Measurements from ENCODE around the gene RFFL. TPM values are rescaled to one million over a fixed set of nuclear protein-coding genes. Genes with fewer than 3 reads are reported as not detected.
A peak's percentile ranks its signal among the peaks of the same experiment; 100 is the strongest.

The RFFL gene
- total and polyA plus RNA-seq, 8 donors, result 19.6 to 42.0 (median 22.2) TPM

DNA sequence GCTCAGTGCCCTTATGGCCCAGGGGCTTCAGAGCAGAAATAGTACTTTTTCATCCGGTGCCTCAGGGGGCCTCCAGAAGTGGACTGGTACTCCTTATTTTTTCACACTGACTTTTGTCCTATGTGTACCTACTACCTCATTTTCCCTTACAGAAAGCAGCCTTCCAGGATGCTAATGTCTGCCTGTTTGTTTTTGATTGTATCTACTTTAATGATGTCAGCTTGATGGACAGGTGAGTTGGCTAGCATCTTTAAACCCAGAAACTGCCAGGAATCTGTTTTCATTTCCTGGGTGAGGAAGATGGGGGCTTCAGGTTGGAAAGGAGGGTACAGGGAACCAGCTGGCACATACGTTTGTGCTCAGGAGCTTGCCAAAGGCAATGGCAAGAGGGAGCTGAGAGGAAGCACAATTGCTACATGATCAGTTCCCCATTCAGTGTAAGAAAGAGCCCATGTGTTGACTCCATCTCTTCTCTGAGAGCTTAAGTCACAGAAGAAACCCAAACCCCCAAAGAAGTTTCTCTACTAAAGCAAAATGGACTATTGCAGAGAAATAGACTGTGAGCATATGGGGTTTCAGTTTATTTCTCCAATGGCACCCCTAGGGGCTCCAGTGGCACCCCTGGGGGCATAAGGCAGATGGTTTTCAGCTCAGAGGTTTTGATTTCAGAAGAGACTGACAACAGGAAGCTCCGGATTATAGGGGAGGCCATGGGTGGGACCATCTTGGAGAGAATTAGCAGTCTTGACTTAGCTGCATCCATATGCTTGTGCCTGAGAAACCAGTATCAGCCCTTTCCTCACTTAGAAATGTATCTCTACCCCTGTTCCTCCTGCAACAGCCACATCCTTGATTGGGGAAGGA lies 66.9 kb downstream of the RFFL start:
- no peak for DNase-seq
- Histone ChIP-seq H3K4me3 (no peak overlapping the region), H3K36me3 (peaks cover 0 to 93% of the 10 kb centered on the region in 2 donors), H3K9me3 (no peaks in the 10 kb centered on the region), H3K27me3 (no peaks in the 10 kb centered on the region), H3K27ac (peak overlapping the region in 1 of 2 donors; percentile 70), H3K4me1 (peaks cover 6 to 39% of the 10 kb centered on the region in 2 donors)
- TF ChIP-seq, protein P1, sequence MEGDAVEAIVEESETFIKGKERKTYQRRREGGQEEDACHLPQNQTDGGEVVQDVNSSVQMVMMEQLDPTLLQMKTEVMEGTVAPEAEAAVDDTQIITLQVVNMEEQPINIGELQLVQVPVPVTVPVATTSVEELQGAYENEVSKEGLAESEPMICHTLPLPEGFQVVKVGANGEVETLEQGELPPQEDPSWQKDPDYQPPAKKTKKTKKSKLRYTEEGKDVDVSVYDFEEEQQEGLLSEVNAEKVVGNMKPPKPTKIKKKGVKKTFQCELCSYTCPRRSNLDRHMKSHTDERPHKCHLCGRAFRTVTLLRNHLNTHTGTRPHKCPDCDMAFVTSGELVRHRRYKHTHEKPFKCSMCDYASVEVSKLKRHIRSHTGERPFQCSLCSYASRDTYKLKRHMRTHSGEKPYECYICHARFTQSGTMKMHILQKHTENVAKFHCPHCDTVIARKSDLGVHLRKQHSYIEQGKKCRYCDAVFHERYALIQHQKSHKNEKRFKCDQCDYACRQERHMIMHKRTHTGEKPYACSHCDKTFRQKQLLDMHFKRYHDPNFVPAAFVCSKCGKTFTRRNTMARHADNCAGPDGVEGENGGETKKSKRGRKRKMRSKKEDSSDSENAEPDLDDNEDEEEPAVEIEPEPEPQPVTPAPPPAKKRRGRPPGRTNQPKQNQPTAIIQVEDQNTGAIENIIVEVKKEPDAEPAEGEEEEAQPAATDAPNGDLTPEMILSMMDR (IDR thresholded peaks at IDR 0.05), result no peak
- intact Hi-C loops (cut with DNase I), result no loop called here
- no peak for ATAC-seq

DNA sequence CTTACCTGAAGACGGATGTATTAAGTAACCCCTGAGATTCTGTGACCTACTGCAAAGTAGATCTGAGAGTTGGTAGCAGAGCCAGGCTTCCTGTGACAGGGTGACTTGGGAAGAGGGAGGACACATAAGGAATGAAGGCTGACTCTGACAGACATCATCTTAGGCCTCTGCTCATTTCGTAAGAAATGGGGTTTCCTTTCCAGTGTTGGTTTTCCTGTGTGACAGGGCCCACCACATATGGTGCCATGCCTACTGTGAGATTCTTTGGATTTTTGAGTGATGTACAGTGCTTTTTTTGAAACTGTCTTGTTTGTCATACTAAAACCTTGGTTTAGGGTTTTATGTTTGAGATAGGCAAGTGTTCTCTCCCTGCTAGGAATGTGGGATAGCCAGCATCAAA lies 70.5 kb downstream of the RFFL start:
- no peak for DNase-seq
- Histone ChIP-seq H3K27ac (peak overlapping the region in 1 of 2 donors; percentile 64), H3K27me3 (no peaks in the 10 kb centered on the region), H3K4me1 (peaks cover 6 to 45% of the 10 kb centered on the region in 2 donors), H3K9me3 (no peaks in the 10 kb centered on the region), H3K4me3 (no peak overlapping the region), H3K36me3 (peaks cover 0 to 92% of the 10 kb centered on the region in 2 donors)
- ATAC-seq, result no peak
- TF ChIP-seq, protein P1 (IDR thresholded peaks at IDR 0.05), result no peak
- intact Hi-C loops (cut with DNase I), result no loop called here

DNA sequence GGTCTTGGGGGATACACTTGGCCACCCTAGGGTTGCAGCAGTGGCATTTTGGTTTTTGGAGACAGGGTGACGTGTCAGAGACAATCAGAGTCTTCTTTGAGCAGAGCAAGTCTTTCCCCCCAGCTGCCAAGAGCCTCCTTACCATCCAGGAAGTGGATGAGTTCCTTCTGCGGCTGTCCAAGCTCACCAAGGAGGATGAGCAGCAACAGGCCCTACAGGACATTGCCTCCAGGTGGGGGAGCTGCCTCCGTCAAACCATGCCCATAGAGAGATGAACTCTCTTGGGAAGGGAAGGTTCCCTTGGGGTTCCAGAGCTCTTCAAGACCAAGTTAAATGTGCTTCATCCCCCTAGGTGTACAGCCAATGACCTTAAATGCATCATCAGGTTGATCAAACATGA lies 71.9 kb downstream of the RFFL start:
- Histone ChIP-seq H3K27me3 (no peaks in the 10 kb centered on the region), H3K36me3 (peaks cover 0 to 91% of the 10 kb centered on the region in 2 donors), H3K4me1 (peaks cover 0 to 31% of the 10 kb centered on the region in 2 donors), H3K27ac (peak overlapping the region in 1 of 2 donors; percentile 64), H3K4me3 (no peak overlapping the region), H3K9me3 (no peaks in the 10 kb centered on the region)
- ATAC-seq (no peak), DNase-seq (no peak)
- TF ChIP-seq, protein P1 (IDR thresholded peaks at IDR 0.05), result no peak
- intact Hi-C loops (cut with DNase I), result no loop called here

DNA sequence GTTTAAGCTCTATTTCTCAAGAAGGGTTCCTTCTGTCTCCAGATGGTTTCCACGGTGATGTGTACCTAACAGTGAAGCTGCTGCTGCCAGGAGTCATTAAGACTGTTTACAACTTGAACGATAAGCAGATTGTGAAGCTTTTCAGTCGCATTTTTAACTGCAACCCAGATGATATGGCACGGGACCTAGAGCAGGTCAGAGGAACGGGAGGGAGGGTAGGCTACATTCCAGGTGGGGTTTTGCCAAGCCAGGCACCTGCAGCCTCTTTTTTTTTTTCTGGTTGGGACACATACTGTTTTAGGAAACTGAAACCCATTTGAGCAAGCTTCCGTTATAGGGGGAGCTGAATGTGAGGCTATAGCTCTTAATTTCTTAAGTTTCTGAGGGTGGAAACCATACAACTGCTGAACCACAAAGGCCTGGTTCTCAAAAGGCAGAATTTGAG lies 72.6 kb downstream of the RFFL start:
- intact Hi-C loops (cut with DNase I), result no loop called here
- H3K9me3 ChIP-seq, result no peaks in the 10 kb centered on the region
- H3K27ac ChIP-seq, result peak overlapping the region in 1 of 2 donors; percentile 64
- H3K36me3 ChIP-seq, result peaks cover 0 to 91% of the 10 kb centered on the region in 2 donors
- H3K27me3 ChIP-seq, result no peaks in the 10 kb centered on the region
- ATAC-seq, result peak; percentile 65
- H3K4me1 ChIP-seq, result peaks cover 0 to 27% of the 10 kb centered on the region in 2 donors
- TF ChIP-seq, protein P1 (IDR thresholded peaks at IDR 0.05), result no peak
- no peak overlapping the region for H3K4me3 ChIP-seq
- no peak for DNase-seq

DNA sequence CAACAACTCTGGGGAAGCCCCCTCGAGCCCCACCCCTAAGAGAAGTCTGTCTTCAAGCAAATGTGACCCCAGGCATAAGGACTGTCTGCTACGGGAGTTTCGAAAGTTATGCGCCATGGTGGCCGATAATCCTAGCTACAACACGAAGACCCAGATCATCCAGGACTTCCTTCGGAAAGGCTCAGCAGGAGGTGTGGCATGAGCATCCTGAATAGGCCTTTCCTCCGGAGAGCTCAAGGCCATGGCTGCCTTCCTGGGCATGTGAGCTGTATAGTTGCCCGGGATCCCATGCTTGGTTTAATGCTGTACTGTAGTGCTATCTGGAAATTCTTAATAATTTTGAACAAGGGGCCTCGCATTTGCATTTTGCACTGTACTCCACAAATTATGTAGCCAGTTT lies 74.0 kb downstream of the RFFL start:
- ATAC-seq (no peak), DNase-seq (no peak)
- Histone ChIP-seq H3K36me3 (peaks cover 0 to 85% of the 10 kb centered on the region in 2 donors), H3K27ac (no peak overlapping the region), H3K9me3 (no peaks in the 10 kb centered on the region), H3K27me3 (no peaks in the 10 kb centered on the region), H3K4me3 (no peak overlapping the region), H3K4me1 (peaks cover 0 to 27% of the 10 kb centered on the region in 2 donors)
- intact Hi-C loops (cut with DNase I), result no loop called here
- TF ChIP-seq, protein P1 (IDR thresholded peaks at IDR 0.05), result no peak
